Upper lobe of left lung (tissue), 4 donors: Measurements from ENCODE around the gene ZNF558.

Source experiments
- EP300 ChIP-seq, 4 donors: sonication (generic); formaldehyde crosslinking; IDR thresholded peaks; one replicate each; pipeline ENCODE4 v1.5.1; 2017; ENCODE audit warnings: antibody characterized with exemption in 4 of 4, control low read depth in 2 of 4
- POLR2A ChIP-seq, 4 donors: fragments of 450-650 bp; IDR thresholded peaks; one replicate each; pipeline ENCODE4 v1.5.1; 2016 to 2017; ENCODE audit warnings: antibody characterized with exemption in 4 of 4, mild to moderate bottlenecking in 2 of 4
- TF ChIP-seq, protein P1 (sequence below), 6 experiments: fragments of 450-650 bp in 4 of 6; fragments of 200-600 bp in 2 of 6; sonication (generic) in 2 of 6; IDR thresholded peaks; one replicate each; pipeline ENCODE4 v1.5.1; 2016 to 2019; ENCODE audit warnings: antibody characterized with exemption in 6 of 6

DNA sequence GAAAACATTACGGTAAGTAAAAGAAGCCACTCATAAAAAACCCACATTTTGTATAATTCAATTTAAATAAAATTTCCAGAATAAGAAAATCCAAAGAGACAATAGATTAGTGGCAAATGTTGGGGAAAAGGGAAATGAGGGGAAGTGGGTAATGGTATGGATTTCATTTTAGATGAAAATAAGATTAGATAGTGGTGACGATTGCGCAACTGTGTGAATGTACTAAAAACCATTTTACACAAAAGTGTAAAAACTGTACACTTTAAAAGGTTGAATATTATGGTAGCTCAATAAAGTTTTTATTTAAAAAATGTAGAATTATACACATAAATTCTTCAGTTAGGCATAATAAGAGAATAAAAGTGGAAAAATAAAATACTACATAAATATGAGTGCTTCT lies 3.8 kb upstream of the ZNF558 start:
- TF ChIP-seq, protein P1, sequence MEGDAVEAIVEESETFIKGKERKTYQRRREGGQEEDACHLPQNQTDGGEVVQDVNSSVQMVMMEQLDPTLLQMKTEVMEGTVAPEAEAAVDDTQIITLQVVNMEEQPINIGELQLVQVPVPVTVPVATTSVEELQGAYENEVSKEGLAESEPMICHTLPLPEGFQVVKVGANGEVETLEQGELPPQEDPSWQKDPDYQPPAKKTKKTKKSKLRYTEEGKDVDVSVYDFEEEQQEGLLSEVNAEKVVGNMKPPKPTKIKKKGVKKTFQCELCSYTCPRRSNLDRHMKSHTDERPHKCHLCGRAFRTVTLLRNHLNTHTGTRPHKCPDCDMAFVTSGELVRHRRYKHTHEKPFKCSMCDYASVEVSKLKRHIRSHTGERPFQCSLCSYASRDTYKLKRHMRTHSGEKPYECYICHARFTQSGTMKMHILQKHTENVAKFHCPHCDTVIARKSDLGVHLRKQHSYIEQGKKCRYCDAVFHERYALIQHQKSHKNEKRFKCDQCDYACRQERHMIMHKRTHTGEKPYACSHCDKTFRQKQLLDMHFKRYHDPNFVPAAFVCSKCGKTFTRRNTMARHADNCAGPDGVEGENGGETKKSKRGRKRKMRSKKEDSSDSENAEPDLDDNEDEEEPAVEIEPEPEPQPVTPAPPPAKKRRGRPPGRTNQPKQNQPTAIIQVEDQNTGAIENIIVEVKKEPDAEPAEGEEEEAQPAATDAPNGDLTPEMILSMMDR (IDR thresholded peaks at IDR 0.05), result no peak
- TF ChIP-seq EP300 (IDR thresholded peaks at IDR 0.05) (no peak), POLR2A (IDR thresholded peaks at IDR 0.05) (no peak)
